GM23338 (cell line): ENCODE data around the gene ZNF583. TPM values are rescaled to one million over a fixed set of nuclear protein-coding genes. Genes with fewer than 3 reads are reported as not detected.

Source experiments
- CREB1 ChIP-seq: fragments of 250-450 bp; sonication (Bioruptor Pico); IDR thresholded peaks from 2 replicates; pipeline ENCODE4 v1.5.0; 2020; ENCODE audit warnings: low read depth, mild to moderate bottlenecking, moderate library complexity
- EZH2phosphoT487 ChIP-seq: fragments of 200-600 bp; sonication (generic); IDR thresholded peaks from one replicate; pipeline ENCODE4 v1.8.1; 2018; ENCODE audit warnings: antibody characterized with exemption; ENCODE audit not compliant: unreplicated experiment
- JUNB ChIP-seq: IDR thresholded peaks from one replicate; pipeline ENCODE4 v1.6.1; 2016; ENCODE audit warnings: antibody characterized with exemption; ENCODE audit not compliant: unreplicated experiment
- STAT1 ChIP-seq: IDR thresholded peaks from one replicate; pipeline ENCODE4 v1.6.1; 2016; ENCODE audit warnings: antibody characterized with exemption; ENCODE audit not compliant: unreplicated experiment
- ZNF114 ChIP-seq: fragments of 250-450 bp; sonication (Bioruptor Pico); IDR thresholded peaks from 2 replicates; pipeline ENCODE4 v1.5.0; 2020; ENCODE audit warnings: mild to moderate bottlenecking, moderate library complexity
- ZNF331 ChIP-seq: fragments of 250-450 bp; sonication (Bioruptor Pico); IDR thresholded peaks from 2 replicates; pipeline ENCODE4 v1.5.0; 2020; ENCODE audit warnings: low read depth, mild to moderate bottlenecking, moderate library complexity
- polyA plus RNA-seq: library from polyadenylated mRNA; unstranded; fragments of >200 nt; fragmentation: Nextera tagmentation; extraction: Ambion mirVana; gene quantifications from 2 replicates; pipeline ENCODE4 v1.2.1, GENCODE V29; 2016
- total RNA-seq: library from RNA; depleted of rRNA; stranded (reverse); fragments of >200 nt; shearing (Covaris generic); gene quantifications from 2 replicates; pipeline ENCODE4 v1.2.3, GENCODE V29; 2014
- TF ChIP-seq, protein P1 (sequence below): fragments of 250-450 bp; sonication (Bioruptor Pico); IDR thresholded peaks from 2 replicates; pipeline ENCODE4 v1.5.0; 2020; ENCODE audit warnings: mild to moderate bottlenecking, moderate library complexity
- TF ChIP-seq, protein P2 (sequence below): IDR thresholded peaks from 2 replicates; pipeline ENCODE4 v1.6.1; 2016; ENCODE audit warnings: antibody characterized with exemption
- TF ChIP-seq, protein P3 (sequence below), 2 experiments: fragments of 200-600 bp in 1 of 2; sonication (generic) in 1 of 2; conservative IDR thresholded peaks; 2 replicates each; pipeline versions ENCODE4 v1.5.1 to v1.6.1; 2016 to 2017; ENCODE audit warnings: antibody characterized with exemption in 2 of 2, low read depth in 2 of 2, mild to moderate bottlenecking in 2 of 2, moderate library complexity in 1 of 2

Gene ZNF583
- total and polyA plus RNA-seq, 2 experiments from 2014 or later, result 2.4 to 6.3 TPM

DNA sequence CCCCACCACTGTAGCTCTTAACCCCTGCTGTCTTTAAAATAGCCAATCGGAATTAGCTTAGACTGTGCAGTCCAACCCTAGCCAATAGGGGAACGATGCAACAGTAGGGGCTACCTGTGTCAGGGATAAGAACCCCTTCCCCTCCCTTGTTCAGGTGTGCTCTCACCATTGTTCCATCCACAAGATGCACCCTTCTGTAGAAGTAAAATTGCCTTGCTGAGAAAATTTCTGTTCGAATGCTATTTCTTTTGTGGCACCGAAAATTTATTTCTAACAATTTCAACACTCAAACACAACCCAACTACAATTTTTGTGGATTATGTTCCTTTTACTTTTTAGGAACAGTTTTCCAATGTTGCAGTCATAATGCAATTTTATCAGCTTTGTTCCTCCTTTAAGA is 3.6 kb upstream of the ZNF583 start (continued):
- TF ChIP-seq, protein P1, sequence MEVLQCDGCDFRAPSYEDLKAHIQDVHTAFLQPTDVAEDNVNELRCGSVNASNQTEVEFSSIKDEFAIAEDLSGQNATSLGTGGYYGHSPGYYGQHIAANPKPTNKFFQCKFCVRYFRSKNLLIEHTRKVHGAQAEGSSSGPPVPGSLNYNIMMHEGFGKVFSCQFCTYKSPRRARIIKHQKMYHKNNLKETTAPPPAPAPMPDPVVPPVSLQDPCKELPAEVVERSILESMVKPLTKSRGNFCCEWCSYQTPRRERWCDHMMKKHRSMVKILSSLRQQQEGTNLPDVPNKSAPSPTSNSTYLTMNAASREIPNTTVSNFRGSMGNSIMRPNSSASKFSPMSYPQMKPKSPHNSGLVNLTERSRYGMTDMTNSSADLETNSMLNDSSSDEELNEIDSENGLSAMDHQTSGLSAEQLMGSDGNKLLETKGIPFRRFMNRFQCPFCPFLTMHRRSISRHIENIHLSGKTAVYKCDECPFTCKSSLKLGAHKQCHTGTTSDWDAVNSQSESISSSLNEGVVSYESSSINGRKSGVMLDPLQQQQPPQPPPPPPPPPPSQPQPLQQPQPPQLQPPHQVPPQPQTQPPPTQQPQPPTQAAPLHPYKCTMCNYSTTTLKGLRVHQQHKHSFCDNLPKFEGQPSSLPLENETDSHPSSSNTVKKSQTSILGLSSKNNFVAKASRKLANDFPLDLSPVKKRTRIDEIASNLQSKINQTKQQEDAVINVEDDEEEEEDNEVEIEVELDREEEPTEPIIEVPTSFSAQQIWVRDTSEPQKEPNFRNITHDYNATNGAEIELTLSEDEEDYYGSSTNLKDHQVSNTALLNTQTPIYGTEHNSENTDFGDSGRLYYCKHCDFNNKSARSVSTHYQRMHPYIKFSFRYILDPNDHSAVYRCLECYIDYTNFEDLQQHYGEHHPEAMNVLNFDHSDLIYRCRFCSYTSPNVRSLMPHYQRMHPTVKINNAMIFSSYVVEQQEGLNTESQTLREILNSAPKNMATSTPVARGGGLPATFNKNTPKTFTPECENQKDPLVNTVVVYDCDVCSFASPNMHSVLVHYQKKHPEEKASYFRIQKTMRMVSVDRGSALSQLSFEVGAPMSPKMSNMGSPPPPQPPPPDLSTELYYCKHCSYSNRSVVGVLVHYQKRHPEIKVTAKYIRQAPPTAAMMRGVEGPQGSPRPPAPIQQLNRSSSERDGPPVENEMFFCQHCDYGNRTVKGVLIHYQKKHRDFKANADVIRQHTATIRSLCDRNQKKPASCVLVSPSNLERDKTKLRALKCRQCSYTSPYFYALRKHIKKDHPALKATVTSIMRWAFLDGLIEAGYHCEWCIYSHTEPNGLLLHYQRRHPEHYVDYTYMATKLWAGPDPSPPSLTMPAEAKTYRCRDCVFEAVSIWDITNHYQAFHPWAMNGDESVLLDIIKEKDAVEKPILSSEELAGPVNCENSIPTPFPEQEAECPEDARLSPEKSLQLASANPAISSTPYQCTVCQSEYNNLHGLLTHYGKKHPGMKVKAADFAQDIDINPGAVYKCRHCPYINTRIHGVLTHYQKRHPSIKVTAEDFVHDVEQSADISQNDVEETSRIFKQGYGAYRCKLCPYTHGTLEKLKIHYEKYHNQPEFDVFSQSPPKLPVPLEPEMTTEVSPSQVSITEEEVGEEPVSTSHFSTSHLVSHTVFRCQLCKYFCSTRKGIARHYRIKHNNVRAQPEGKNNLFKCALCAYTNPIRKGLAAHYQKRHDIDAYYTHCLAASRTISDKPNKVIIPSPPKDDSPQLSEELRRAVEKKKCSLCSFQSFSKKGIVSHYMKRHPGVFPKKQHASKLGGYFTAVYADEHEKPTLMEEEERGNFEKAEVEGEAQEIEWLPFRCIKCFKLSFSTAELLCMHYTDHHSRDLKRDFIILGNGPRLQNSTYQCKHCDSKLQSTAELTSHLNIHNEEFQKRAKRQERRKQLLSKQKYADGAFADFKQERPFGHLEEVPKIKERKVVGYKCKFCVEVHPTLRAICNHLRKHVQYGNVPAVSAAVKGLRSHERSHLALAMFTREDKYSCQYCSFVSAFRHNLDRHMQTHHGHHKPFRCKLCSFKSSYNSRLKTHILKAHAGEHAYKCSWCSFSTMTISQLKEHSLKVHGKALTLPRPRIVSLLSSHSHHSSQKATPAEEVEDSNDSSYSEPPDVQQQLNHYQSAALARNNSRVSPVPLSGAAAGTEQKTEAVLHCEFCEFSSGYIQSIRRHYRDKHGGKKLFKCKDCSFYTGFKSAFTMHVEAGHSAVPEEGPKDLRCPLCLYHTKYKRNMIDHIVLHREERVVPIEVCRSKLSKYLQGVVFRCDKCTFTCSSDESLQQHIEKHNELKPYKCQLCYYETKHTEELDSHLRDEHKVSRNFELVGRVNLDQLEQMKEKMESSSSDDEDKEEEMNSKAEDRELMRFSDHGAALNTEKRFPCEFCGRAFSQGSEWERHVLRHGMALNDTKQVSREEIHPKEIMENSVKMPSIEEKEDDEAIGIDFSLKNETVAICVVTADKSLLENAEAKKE (CRISPR knock-in tag), result no peak
- TF ChIP-seq ZNF331 (CRISPR knock-in tag) (no peak), STAT1 (no peak), CREB1 (CRISPR knock-in tag) (no peak), JUNB (no peak), ZNF114 (no peak), EZH2phosphoT487 (no peak)
- TF ChIP-seq, protein P2, sequence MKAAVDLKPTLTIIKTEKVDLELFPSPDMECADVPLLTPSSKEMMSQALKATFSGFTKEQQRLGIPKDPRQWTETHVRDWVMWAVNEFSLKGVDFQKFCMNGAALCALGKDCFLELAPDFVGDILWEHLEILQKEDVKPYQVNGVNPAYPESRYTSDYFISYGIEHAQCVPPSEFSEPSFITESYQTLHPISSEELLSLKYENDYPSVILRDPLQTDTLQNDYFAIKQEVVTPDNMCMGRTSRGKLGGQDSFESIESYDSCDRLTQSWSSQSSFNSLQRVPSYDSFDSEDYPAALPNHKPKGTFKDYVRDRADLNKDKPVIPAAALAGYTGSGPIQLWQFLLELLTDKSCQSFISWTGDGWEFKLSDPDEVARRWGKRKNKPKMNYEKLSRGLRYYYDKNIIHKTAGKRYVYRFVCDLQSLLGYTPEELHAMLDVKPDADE, result no peak
- TF ChIP-seq, protein P3, sequence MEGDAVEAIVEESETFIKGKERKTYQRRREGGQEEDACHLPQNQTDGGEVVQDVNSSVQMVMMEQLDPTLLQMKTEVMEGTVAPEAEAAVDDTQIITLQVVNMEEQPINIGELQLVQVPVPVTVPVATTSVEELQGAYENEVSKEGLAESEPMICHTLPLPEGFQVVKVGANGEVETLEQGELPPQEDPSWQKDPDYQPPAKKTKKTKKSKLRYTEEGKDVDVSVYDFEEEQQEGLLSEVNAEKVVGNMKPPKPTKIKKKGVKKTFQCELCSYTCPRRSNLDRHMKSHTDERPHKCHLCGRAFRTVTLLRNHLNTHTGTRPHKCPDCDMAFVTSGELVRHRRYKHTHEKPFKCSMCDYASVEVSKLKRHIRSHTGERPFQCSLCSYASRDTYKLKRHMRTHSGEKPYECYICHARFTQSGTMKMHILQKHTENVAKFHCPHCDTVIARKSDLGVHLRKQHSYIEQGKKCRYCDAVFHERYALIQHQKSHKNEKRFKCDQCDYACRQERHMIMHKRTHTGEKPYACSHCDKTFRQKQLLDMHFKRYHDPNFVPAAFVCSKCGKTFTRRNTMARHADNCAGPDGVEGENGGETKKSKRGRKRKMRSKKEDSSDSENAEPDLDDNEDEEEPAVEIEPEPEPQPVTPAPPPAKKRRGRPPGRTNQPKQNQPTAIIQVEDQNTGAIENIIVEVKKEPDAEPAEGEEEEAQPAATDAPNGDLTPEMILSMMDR (conservative IDR thresholded peaks at IDR 0.05; ENCODE audit: low read depth in 2 of 2), result no peak
